Activated CD8-positive, alpha-beta T cell treated with anti-CD3 and anti-CD28 coated beads, Interleukin-2, amount 10 ng/mL, durations not matched to agents 7 days and 5 days (primary cell): Measurements from ENCODE around the gene TMEM134. TPM values are rescaled to one million over a fixed set of nuclear protein-coding genes. Genes with fewer than 3 reads are reported as not detected.

Experiments
- ATAC-seq: fragments of 150-1000 bp; cut with Tn5 transposase; one replicate; pipeline ENCODE4 v1.10.0; 2021; ENCODE audit warnings: moderate library complexity
- CTCF ChIA-PET: fragments of 350-600 bp; sonication (Branson Sonifier 250); formaldehyde crosslinking; loops from one replicate; lab custom pipeline; 2021; ENCODE audit warnings: antibody characterized with exemption; lab: Charles Lee
- POLR2A ChIA-PET: fragments of 350-600 bp; sonication (Branson Sonifier 250); formaldehyde crosslinking; loops from one replicate; lab custom pipeline; 2021; ENCODE audit warnings: antibody characterized with exemption; lab: Charles Lee
- DNase-seq: peaks from one replicate; pipeline ENCODE4 v3.0.0-alpha.2; 2020
- H3K27ac Mint-ChIP-seq: one replicate; pipeline ENCODE4 v1.8.0; 2021; ENCODE audit warnings: mild to moderate bottlenecking, mixed read lengths
- H3K27me3 Mint-ChIP-seq: one replicate; pipeline ENCODE4 v1.8.0; 2021; ENCODE audit warnings: low read depth, mixed read lengths
- H3K36me3 Mint-ChIP-seq: one replicate; pipeline ENCODE4 v1.8.0; 2021; ENCODE audit warnings: low read depth, mixed read lengths
- H3K4me1 Mint-ChIP-seq: one replicate; pipeline ENCODE4 v1.8.0; 2021; ENCODE audit warnings: low read depth, mixed read lengths
- H3K4me3 Mint-ChIP-seq: one replicate; pipeline ENCODE4 v1.8.0; 2021; ENCODE audit warnings: mild to moderate bottlenecking, mixed read lengths
- H3K9me3 Mint-ChIP-seq: one replicate; pipeline ENCODE4 v1.8.0; 2022; ENCODE audit warnings: mixed read lengths; ENCODE audit not compliant: insufficient read depth
- total RNA-seq, 2 experiments: library from RNA; stranded (reverse); gene quantifications; one replicate each; pipeline ENCODE4 v1.2.3, GENCODE V29; 2021

TMEM134 gene
- total RNA-seq, 2 experiments from 2014 or later: 39.6 to 42.5 TPM

DNA sequence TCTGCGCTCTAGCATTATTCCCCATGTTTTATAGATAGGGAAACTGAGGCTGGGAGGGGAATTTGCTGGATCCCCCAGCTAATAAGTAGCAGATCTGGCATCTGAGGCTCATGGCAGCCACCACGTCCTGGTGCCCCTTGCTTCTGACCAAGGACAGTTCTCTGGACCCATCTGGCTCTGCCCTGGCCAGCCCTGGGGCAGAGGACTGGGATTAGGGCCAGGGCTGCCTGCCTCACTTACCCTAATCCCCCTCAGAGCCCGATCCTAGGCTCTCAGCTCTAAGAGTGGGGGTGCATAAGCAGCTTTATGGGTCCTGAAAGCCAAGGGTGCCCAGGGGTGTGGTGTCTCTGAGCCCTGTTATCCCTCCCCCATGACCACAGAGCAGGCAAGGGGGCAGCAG, 14.0 kb downstream of the TMEM134 start, which contains the start of gene CABP4:
Gene CABP4, plus strand, starts transcription at position 301 of the 400 bp plus-strand sequence. Its CDS starts 70 bp downstream, at position 371.
- ChIA-PET POLR2A (interaction anchor here (2.4 kb wide), 1 partner anchor 18 kb away, joined by 6 read pairs; the partner anchor contains the start of gene PTPRCAP), CTCF (no interaction called here)
- no peaks in the 10 kb centered on the region for H3K36me3 Mint-ChIP-seq
- no peak for DNase-seq
- ATAC-seq: no peak
- no peaks in the 10 kb centered on the region for H3K9me3 Mint-ChIP-seq
- no peak within 1 kb of the TSS for H3K4me3 Mint-ChIP-seq
- H3K27me3 Mint-ChIP-seq: peaks cover 2% of the 10 kb centered on the region
- peaks cover 8% of the 10 kb centered on the region for H3K4me1 Mint-ChIP-seq
- no peak within 1 kb of the TSS for H3K27ac Mint-ChIP-seq

- H3K27me3 Mint-ChIP-seq: no peaks in the 10 kb centered on the region
- no peak overlapping the region for H3K4me3 Mint-ChIP-seq
- no peaks in the 10 kb centered on the region for H3K9me3 Mint-ChIP-seq
- CTCF ChIA-PET: no interaction called here
- DNase-seq (no peak), ATAC-seq (no peak)
- H3K4me1 Mint-ChIP-seq: peaks cover 6% of the 10 kb centered on the region
- no peaks in the 10 kb centered on the region for H3K36me3 Mint-ChIP-seq
- POLR2A ChIA-PET: no interaction called here
- H3K27ac Mint-ChIP-seq: no peak overlapping the region
Measured at GRCh38 chr11:67453816-67454732, 15.0 kb downstream of the TMEM134 start.

- H3K4me1 Mint-ChIP-seq: peaks cover 9% of the 10 kb centered on the region
- no peaks in the 10 kb centered on the region for H3K36me3 Mint-ChIP-seq
- ChIA-PET POLR2A (interaction anchor here (0.7 to 4.7 kb wide), 6 partner anchors 11 to 32 kb away, joined by 3 to 34 read pairs (median 3); partner anchors contain the start of genes PTPRCAP and RPS6KB2), CTCF (interaction anchor here (0.8 kb wide), 1 partner anchor 16 kb away, joined by 3 read pairs; no protein-coding TSS in a partner anchor)
- no peak within 1 kb of the TSS for H3K27ac Mint-ChIP-seq
- H3K27me3 Mint-ChIP-seq: peaks cover under 1% of the 10 kb centered on the region
- no peak for DNase-seq
- no peaks in the 10 kb centered on the region for H3K9me3 Mint-ChIP-seq
- no peak for ATAC-seq
- no peak within 1 kb of the TSS for H3K4me3 Mint-ChIP-seq
Measured at GRCh38 chr11:67452141-67452952, 16.7 kb downstream of the TMEM134 start, which contains the start of gene GPR152. TSS of gene GPR152 (minus strand) at chr11:67452729. CDS start at chr11:67452724, 5 bp downstream.

DNA sequence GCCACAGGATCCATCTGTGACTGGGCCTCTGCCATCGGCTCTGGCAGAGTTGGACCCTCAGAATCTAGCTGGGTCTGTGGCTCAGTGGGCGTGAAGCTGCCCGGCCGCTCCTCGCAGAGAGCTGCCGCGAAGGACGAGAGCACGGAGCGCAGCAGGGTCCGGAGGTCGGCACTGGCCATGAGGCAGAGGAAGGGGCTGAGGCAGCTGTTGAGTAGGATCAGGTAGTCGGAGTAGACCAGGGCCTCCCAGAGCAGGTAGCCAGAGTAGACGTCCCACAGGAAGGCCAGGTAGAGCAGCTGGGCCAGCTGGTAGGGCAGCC, 17.4 kb downstream of the TMEM134 start:
- DNase-seq (no peak), ATAC-seq (no peak)
- Mint-ChIP-seq H3K4me3 (no peak overlapping the region), H3K27me3 (peaks cover 2% of the 10 kb centered on the region), H3K4me1 (peaks cover 9% of the 10 kb centered on the region), H3K27ac (no peak overlapping the region), H3K9me3 (no peaks in the 10 kb centered on the region), H3K36me3 (no peaks in the 10 kb centered on the region)
- CTCF ChIA-PET: interaction anchor here (1.4 kb wide), 1 partner anchor 69 kb away, joined by 3 read pairs; no protein-coding TSS in a partner anchor
- POLR2A ChIA-PET: interaction anchor here (0.7 to 4.7 kb wide), 5 partner anchors 12 to 23 kb away, joined by 3 to 34 read pairs (median 3); partner anchors contain the start of genes PTPRCAP and RPS6KB2

GRCh38 chr11:67450796-67451657, 18.0 kb downstream of the TMEM134 start:
- ATAC-seq (no peak), DNase-seq (no peak)
- peaks cover 2% of the 10 kb centered on the region for H3K27me3 Mint-ChIP-seq
- CTCF ChIA-PET: interaction anchor here (1.4 kb wide), 2 partner anchors 68 to 99 kb away, joined by 3 read pairs; no protein-coding TSS in a partner anchor
- H3K36me3 Mint-ChIP-seq: no peaks in the 10 kb centered on the region
- peaks cover 12% of the 10 kb centered on the region for H3K4me1 Mint-ChIP-seq
- no peak overlapping the region for H3K4me3 Mint-ChIP-seq
- H3K27ac Mint-ChIP-seq: no peak overlapping the region
- no peaks in the 10 kb centered on the region for H3K9me3 Mint-ChIP-seq
- POLR2A ChIA-PET: interaction anchor here (0.5 to 4.7 kb wide), 6 partner anchors 10 to 1925 kb away, joined by 3 to 34 read pairs (median 4); partner anchors contain the start of gene PTPRCAP

- POLR2A ChIA-PET: interaction anchor here (0.7 to 4.7 kb wide), 4 partner anchors 8 to 41 kb away, joined by 3 to 34 read pairs (median 4); partner anchors contain the start of gene PTPRCAP
- H3K4me1 Mint-ChIP-seq: peaks cover 28% of the 10 kb centered on the region
- no peak for ATAC-seq
Measured at GRCh38 chr11:67449116-67449844, 19.8 kb downstream of the TMEM134 start.

GRCh38 chr11:67448220-67448609, 20.8 kb downstream of the TMEM134 start:
- ChIA-PET CTCF (interaction anchor here (1.0 kb wide), 1 partner anchor 11 kb away, joined by 3 read pairs; no protein-coding TSS in a partner anchor), POLR2A (interaction anchor here (1.0 kb wide), 2 partner anchors 17 to 40 kb away, joined by 3 read pairs; no protein-coding TSS in a partner anchor)
- no peaks in the 10 kb centered on the region for H3K9me3 Mint-ChIP-seq
- no peak overlapping the region for H3K4me3 Mint-ChIP-seq
- no peak overlapping the region for H3K27ac Mint-ChIP-seq
- H3K27me3 Mint-ChIP-seq: peaks cover 2% of the 10 kb centered on the region
- H3K36me3 Mint-ChIP-seq: no peaks in the 10 kb centered on the region
- DNase-seq (no peak), ATAC-seq (no peak)
- peaks cover 35% of the 10 kb centered on the region for H3K4me1 Mint-ChIP-seq

More at GRCh38 chr11:67449116-67449844, 19.8 kb downstream of the TMEM134 start:
- DNase-seq: no peak
- H3K27me3 Mint-ChIP-seq: peaks cover 2% of the 10 kb centered on the region
- H3K4me3 Mint-ChIP-seq: no peak overlapping the region
- CTCF ChIA-PET: interaction anchor here (1.4 kb wide), 1 partner anchor 98 kb away, joined by 3 read pairs; no protein-coding TSS in a partner anchor
- no peaks in the 10 kb centered on the region for H3K9me3 Mint-ChIP-seq
- H3K36me3 Mint-ChIP-seq: no peaks in the 10 kb centered on the region
- no peak overlapping the region for H3K27ac Mint-ChIP-seq

- ChIA-PET POLR2A (interaction anchor here (1.0 to 1.9 kb wide), 3 partner anchors 8 to 28 kb away, joined by 3 to 6 read pairs (median 6); partner anchors contain the start of gene PTPRCAP), CTCF (no interaction called here)
- Mint-ChIP-seq H3K36me3 (peaks cover 6% of the 10 kb centered on the region), H3K4me1 (peaks cover 54% of the 10 kb centered on the region), H3K9me3 (no peaks in the 10 kb centered on the region), H3K4me3 (peak overlapping the region; percentile 40), H3K27me3 (peaks cover 2% of the 10 kb centered on the region), H3K27ac (peak overlapping the region; percentile 63)
- ATAC-seq (no peak), DNase-seq (no peak)
Measured at GRCh38 chr11:67445515-67445914, 23.5 kb downstream of the TMEM134 start.

DNA sequence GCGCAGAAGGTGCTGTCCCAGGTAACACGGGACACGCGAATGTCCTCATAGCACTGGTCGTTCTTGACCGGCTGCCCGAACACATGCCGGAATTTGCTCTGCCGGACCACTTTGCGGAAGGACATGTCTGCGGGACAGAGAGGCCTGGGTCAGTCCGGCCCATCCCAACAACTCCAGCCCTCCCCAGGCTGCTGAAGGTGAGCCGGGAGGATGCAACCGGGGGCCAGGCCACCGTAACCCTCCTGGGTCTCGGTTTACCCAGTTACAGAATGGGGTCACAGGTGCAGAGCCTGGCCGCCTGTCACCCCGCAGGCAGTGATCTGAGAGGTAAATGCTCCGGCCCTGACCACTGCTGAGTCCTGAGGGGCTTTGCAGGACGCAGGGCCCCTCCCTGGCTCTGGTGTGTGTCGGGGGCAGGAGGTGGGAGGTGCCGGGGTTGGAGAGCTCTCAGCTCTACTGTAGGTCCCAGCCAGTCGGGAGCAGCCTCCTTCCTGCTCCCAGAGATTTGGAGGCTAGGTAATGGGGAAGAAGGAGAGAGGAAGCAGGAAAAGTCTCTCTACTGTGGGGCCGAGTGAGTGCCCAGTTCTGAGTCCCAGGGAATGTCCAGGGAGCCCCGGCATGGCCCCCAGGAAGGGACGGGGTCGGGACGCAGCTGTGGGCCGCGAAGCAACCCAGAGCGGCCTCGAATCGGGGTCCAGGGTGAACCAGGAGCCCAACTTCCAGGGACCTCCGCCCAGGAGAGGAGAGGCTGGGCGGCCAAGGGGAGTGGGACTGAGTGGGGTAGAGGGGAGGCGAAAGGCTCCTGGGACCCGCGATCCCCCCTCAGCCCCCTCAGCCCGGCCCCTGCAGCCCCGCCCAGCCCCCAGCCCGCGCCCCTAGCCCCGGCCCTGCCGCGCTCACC, 26.3 kb downstream of the TMEM134 start:
- DNase-seq (no peak), ATAC-seq (no peak)
- peak overlapping the region; percentile 81 for H3K27ac Mint-ChIP-seq
- CTCF ChIA-PET: no interaction called here
- no peaks in the 10 kb centered on the region for H3K9me3 Mint-ChIP-seq
- POLR2A ChIA-PET: no interaction called here
- peaks cover 28% of the 10 kb centered on the region for H3K36me3 Mint-ChIP-seq
- peaks cover 2% of the 10 kb centered on the region for H3K27me3 Mint-ChIP-seq
- peaks cover 67% of the 10 kb centered on the region for H3K4me1 Mint-ChIP-seq
- H3K4me3 Mint-ChIP-seq: peak overlapping the region; percentile 58
